COR-L47 (cell line): ENCODE measurements around the gene PEX19.

ENCODE experiments used
- DNase-seq: peaks from one replicate; lab custom pipeline; 2025; lab: John Stamatoyannopoulos, UW

The PEX19 gene

DNA sequence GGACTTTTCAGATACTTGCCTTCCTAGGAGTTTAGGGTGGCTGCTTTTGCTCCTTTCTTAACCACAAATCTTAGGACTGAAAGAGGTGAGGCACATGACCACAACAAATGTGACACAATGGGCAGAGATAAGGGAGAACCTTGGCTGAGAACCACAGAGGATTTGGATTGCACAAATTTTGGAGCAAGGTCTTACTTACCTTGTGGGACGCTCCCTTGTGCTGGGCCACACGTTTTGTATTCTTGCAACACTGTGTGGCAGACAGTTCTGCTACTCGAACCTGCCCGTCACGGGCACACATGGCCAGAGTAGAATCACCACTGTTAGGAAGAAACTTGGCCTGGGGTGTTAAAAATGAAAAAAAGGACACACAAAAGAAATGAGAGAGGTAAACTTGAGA, 46.5 kb downstream of the PEX19 start:
- no peak for DNase-seq

GRCh38 chr1:160237558-160237957, 47.4 kb downstream of the PEX19 start:
- DNase-seq: no peak

GRCh38 chr1:160236806-160237205, 48.1 kb downstream of the PEX19 start:
- no peak for DNase-seq

- DNase-seq: no peak
These were observed 52.0 kb downstream of the PEX19 start for GRCh38 chr1:160232911-160233310.

DNA sequence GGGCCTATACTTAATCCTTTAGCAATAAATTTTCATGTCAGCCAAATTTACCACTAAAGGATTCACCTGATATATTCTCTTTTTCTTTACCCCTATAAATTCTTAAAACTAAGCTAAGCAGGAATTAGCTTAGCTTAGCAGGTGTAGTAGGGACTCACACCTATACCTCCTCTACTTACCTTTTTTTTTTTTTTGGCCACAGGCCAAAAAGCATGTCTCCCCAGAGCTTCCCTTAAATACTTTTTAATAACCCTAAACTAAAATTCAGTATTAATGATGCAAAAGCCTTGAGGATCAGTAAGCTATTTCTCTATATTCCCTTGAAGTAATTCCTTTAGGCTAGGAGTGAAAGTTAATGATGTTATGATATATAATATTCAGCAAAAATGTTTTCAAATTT, 56.5 kb downstream of the PEX19 start:
- no peak for DNase-seq

DNA sequence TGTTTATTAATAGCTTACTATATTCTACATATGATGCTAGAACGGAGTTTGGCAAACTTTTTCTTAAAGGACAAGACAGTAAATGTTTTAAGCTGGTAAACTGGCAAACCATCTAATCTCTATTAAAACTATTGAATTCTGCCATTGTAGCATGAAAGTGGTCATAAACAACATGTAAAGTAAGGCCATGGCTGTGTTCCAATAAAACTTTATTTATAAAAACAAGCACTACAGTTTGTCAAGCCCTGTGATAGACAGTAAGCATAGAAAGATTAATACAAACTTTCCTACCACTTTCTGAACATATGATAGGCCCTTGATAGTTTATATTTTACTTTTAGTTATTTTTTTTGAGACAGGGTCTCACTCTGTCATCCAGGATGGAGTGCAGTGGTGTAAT, 57.4 kb downstream of the PEX19 start:
- DNase-seq: no peak

DNA sequence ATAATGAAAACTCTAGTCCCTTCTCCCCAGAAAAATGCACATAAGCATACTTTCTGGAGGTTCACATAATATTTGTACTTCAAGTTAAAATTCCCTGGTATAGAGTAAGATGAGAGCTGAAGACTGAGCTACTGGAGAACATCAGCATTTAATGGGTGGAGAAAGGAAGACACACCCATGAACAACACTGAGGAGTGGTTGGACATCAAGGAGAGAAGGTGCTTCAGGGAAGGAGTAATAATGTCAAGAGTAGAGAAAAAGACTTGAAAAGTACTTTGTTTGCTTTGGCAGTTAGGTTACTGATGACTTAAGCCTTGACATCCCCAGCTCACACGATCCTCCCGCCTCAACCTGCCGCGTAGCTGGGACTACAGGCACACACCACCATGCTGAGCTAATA, 57.9 kb downstream of the PEX19 start:
- DNase-seq: no peak
